HL-60/S4 treated with phorbol 12-myristate 13-acetate at 8.2 ng/mL for 4 days and 3 days (cell line): ENCODE results near the gene CYGB.
"Not testable (repeated sequence)": the region's sequence is repeated elsewhere in the genome, so short reads cannot be mapped to it uniquely, and the experiment has no call there.

Source experiments
- in situ Hi-C: fragments of 300-500 bp; cut with MboI; formaldehyde crosslinking; loops from 2 replicates; pipeline ENCODE4 v1.15.0; 2022; ENCODE audit warnings: low sequenced_read_pairs

CYGB gene

GRCh38 chr17:76525513-76525833 is 12.0 kb downstream of the CYGB start:
- in situ Hi-C loops, result not testable (repeated sequence)

DNA sequence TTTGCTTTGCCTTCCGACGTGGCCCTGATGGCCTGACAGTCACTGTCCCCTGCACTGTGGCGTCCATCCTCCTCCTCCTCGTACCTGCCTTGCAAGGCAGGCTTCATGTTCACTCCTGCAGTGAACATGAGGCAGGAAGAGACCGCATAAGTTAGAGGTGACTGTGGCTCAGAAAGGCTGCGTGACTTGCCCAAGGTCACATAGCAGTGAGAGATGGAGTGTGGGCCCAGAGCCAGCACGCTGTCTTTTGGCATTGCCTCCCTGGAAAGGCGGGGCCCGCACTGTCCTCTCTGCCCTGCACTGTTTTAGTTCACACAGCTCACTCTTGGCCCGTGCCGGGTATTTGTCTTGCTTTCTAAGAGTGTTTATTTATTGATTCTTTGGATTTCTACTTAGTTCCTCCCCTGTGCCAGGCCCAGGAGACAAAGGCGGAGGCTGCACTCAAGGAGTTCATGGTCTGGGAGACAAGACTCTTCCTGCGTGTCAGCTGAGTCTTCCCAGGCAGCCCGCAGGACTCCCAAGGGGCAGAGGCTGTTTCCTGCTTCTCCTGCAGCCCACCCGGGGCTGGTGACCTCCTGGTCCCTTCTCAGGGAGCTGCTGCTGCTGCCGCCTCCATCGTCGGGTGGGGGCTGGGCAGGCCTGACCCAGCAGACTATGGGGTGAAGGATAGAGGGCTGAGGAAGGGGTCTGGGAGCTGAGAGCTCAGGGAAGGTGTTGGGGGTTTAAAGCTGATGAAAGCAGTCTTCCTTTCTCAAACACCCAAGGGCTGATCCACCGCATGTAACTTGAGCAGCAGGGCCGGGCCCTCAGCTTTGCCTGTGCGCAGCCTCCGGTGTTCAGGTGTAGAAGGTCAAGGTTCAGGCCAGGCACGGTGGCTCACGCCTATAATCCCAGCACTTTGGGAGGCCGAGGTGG is 12.7 kb downstream of the CYGB start:
- in situ Hi-C loops, result no loop called here

DNA sequence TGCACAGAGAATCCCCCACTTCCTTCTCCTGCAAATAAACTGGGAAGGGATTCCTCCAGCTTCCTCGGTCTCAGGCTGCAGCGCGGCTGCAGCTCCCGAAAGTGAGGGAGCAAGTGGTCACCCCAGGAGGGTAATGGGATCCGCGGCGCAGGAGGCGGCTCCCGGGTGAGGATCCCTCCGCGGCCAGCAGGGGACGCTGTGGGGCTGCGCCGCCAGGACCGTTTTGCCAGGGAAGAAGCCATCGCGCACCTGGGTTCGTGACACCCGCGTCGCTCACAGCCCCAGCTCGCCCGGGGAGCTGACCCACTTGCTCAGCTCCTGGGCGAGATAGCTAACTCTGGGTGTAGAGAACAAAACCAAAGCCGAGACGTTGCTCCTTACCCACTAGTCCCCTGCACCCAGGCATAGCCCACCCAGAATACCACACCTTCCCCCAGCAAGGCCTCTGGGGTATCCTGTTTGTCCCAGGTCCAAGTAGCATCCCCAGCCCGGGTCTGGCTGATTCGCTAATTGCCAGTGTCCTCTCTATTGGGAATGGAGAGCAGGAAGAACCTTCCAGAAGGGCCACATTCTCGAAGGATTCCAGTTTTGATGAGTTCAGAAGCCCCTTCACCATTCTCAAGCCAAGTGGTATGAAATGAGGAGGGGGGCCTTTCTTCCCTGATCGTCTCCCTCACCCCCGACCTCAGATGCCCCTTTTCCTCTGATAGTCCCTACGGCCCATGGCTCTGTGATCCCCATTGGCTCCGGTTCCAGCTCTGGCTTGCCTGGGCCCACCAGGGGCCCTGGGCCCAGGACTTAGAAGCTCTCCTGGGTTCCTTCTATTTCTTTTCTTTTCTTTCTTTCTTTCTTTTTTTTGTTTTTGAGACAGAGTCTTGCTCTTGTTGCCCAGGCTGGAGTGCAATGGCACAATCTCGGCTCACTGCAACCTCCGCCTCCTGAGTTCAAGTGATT is 14.1 kb downstream of the CYGB start:
- in situ Hi-C loops, result no loop called here

GRCh38 chr17:76521683-76522082 is 15.8 kb downstream of the CYGB start:
- in situ Hi-C loops, result not testable (repeated sequence)

DNA sequence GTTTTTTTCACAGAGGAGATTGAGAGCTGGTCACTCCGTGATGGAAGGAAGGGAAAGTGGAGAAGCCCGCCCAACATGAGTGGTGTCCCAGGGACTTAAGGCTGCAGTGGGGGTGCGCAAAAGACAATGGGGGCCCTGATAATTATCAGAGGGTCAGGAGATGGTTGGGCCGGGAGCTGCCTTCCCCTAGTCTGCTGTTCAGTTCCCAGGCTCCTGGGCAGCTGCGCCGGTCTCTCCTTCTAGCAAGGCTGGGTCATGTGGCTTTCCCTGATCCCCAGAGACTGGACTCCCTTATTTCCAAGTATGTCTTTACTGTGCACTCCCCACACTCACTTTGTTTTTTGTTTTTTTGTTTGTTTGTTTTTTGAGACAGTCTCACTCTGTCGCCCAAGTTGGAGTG is 16.2 kb downstream of the CYGB start:
- in situ Hi-C loops, result no loop called here

DNA sequence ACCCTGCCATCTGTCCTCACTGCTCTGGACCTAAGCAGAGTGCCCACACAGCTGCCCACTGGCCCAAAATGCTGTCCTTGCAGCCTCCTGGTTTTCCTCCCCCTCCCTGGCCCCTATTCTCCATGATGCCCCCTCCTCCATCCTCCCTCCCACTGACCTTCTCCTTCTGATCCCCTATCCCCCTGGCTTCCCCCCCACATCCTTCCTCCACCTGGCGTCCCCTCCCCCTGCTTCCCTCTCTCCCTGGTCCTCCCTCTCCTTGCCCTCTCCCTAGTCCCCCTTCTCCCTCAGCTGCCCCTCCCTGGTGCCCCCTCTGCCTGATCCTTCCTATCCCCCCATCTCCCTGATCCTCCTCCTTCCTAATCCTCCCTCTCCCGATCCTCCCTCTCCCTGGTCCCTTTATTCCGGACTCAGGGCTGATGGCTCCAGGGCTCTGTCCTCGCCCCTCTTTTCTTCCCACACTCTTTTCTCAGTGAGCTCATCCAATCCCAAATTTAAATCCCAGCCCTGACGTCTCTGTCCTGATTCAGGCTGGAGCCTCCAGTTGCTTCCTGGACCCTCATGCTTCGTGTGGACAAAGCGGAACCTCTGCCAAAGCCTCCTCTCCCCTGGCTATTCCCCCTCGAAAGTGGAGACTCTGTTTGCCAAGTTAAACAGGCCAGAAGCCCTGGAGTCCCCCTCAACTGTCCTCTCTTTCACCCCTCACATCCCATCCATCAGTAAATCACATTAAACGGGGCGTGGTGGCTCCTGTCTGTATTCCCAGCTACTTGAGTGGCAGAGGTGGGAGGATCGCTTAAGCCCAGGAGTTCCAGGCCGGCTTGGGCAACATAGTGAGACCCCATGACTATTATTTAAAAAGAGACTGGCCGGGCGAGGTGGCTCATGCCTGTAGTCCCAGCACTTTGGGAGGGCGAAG is 18.2 kb downstream of the CYGB start:
- in situ Hi-C loops, result no loop called here

DNA sequence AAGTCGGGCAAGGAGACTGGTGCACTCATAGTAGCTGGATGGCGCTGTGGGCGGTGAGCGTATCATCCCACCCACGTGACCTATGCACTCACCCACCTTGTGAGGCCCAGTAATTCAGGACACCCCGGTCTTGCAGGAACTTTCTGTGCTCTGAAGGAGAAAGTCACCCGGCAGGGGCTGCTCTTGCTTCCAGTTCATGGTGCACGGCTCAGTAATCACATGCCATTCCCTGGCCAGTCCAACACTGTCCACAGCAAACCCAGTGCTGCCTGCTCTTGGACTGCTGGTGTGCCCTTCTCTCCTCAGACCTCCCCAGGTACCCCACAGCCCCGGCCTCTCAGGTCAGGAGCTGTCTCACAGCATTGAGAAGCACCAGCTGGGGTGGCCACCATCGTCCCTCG is 19.9 kb downstream of the CYGB start:
- in situ Hi-C loops, result no loop called here

- in situ Hi-C loops, result no loop called here
These were observed 22.1 kb downstream of the CYGB start for GRCh38 chr17:76515274-76515949.

DNA sequence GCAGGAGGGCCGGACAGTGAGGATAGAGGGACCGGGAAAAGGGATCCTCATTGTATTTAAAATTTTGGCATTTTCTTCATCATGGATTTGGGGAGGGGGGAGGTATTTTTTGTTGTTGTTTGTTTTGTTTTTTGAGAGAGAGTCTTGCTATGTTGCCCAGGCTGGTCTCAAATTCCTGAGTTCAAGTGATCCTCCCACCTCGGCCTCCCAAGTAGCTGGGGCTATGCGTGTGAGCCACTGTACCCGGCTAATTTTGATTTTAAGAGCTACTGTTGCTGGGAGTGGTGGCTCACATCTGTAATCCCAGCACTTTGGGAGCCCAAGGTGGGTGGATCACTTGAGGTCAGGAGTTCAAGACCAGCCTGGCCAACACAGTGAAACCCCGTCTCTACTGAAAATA is 23.2 kb downstream of the CYGB start:
- in situ Hi-C loops, result not testable (repeated sequence)

DNA sequence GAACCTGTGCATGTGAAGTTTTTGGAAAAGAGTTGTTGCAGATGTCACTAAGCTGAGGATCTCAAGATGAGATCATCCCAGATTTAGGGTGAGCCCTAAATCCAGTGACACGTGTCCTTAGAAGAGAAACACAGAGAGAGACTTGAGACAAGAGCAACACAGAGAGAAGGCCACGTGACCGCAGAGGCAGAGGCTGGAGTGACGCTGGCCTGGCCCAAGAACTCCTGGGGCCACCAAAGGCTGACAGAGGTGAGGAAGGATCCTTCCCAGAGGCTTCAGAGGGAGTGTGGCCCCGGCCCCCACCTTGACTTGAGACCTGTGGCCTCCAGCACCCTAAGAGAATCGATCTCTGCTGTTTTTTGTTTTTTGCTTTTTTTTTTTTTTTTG is 24.2 kb downstream of the CYGB start:
- in situ Hi-C loops, result no loop called here

DNA sequence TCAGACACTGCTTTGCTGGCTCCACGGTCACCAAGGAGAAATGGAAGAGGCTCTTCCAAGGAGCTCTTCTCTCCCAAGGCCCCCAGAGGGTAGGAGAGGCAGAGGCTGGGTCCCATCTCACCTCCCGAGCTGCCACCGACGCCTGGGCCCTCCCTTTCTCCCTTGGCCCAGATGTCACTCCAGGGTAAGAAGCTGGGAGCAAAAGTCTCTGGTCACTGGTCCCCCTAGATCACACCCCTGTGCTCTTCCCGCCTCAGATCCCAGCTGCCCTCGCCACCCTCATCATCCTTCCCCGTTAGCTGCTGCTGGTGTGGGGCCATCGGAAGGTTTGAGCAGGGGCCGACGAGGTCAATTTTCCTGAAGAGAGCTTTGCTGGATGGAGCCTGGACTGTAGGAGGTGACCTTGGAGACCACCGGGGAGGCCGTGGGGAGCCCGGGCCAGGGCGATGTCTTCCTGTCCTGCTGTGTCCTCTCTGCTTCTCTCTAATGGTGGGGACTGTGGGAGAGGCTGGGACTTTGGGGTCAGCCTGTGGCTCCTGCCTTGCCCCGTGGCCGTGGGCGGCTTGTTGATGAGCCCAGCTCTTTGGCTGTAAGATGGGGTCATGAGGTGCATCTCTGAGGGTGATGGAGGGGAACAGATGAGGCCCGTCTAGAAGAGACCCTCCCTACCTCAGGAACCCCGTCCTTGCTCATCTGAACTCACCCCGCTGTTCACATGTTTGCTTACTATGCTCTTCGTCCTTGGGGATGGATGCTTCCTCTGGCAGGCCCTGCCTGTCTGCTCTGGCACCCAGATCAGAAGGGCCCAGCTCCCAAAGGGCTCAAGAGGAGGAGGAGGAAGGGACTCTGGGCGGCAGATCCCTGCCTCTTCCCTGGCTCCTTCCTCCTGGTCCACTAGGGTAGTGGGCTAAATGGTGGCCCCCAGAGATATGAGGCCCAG is 24.9 kb downstream of the CYGB start:
- in situ Hi-C loops, result no loop called here

DNA sequence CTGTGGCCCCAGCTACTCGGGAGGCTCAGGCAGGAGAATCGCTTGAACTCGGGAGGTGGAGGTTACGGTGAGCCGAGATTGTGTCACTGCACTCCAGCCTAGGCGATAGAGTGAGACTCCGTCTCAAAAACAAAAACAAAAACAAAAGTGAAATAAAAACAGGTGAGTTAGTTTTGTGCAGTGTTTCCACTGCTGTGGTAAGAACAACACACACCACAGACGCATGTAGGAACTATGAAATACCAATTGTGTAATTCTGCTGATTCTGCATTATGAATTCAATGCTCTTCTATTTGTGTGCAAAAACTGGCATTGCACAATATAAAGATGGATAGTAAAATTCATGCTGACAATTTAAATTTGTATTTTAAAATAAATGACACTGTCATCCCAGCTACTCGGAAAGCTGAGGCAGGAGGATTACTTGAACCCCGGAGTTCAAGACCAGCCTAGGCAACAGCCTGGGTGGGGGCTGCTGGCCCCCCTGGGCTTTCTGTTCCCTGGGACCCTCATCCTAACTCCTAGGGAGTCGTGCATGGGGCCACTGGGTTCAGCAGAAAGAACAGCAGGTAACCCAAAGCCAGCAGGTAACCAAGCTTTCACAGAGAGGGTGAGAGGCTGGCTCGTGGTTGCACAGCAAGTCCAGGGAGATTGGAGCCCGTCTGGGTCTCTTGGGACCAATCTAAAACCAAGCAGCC is 25.7 kb downstream of the CYGB start:
- in situ Hi-C loops, result no loop called here

- in situ Hi-C loops, result no loop called here
These were observed 26.7 kb downstream of the CYGB start for GRCh38 chr17:76510831-76511244.

DNA sequence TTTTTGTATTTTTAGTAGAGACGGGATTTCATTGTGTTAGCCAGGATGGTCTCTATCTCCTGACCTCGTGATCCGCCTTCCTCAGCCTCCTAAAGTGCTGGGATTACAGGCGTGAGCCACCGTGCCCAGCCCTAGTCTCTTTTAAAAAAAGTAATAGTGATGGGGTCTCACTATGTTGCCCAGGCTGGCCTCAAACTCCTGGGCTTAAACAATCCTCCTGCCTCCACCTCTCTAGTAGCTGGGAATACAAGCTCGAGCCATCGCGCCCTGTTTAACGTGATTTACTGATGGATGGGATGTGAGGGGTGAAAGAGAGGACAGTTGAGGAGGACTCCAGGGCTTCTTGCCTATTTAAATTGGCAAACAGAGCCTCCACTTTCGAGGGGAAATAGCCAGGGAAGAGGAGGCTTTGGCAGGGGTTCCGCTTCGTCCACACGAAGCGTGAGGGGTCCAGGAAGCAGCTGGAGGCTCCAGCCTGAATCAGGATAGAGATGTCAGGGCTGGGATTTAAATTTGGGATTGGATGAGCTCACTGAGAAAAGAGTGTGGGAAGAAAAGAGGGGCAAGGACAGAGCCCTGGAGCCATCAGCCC is 28.9 kb downstream of the CYGB start:
- in situ Hi-C loops, result loop anchor here (5.0 kb wide), 1 partner anchor 41 kb away; the partner anchor contains the start of gene AANAT

DNA sequence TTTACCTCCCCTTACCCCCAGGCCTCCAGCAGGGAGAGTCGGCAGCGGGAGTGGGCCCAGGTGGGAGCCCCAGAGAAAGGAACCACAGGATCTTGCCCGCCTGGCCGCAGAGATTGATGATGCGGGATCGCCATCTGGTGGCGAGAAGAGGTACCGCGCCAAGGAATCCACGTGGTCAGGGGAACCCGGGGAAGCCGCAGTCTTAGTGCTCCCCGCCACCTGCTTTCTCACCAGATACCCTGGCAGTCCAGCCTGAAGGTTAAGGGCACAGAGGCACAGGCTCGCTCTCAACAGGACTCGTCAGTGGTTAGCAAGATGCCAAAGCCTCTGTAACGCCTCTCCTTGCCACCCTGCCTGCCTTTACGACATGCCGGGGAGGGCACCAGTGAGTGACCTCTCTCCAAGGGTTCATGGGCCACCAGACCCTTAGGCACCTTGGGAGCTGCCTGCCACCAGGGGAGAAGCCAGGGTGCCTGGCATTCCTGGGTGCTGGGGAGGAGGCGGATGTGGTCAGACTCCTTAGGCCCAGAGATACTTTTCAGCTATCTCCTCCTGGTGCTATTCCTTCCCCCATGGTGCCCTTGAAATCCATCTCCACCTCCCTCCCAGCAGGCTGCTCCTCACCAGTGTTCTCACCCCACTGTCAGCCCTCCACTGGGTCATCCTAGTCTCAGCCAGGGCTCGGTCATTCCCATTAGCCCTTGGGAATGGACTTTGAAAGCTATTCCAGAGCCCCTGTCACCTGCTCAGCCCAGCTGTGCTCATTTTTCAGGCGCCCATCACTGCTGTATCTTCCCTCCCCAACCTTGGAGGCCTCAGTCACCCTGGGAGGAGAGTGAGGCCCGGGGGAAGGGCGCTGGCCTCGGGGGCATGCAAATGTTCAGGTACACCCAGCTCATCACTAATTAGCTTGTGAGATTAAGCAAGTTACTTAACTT is 30.8 kb downstream of the CYGB start:
- in situ Hi-C loops, result loop anchor here (5.0 kb wide), 1 partner anchor 39 kb away; the partner anchor contains the start of gene AANAT

DNA sequence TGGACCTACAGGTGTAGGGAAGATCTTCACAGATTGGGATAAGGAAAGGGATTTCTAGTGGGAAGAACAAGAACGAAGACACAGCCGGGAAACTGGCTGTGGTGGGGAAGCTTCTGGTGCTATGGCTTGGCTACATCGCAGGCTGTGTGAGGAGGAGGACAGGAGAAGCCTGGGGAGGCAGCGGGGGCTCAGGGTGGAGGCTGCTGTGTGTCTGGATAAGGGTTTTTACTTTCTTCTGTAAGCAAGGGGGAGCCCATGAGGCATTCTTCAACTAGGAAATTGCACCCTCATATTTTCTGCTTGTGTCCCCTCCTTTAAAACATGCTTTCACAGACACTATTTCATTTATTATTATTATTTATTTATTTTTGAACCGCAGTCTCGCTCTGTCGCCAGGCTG is 33.4 kb downstream of the CYGB start:
- in situ Hi-C loops, result no loop called here
